Esophagus (tissue), 2 donors: ENCODE measurements around the gene PIK3R2. TPM values are rescaled to one million over a fixed set of nuclear protein-coding genes. Genes with fewer than 3 reads are reported as not detected.
"Not testable (repeated sequence)": the region's sequence is repeated elsewhere in the genome, so short reads cannot be mapped to it uniquely, and the experiment has no call there.

ENCODE experiments used
- H3K27ac ChIP-seq, 2 donors: one replicate each; pipeline ENCODE4 v1.5.1; 2013; ENCODE audit warnings: low read depth in 2 of 2, mild to moderate bottlenecking in 2 of 2, inconsistent platforms in 1 of 2, low read length in 1 of 2, moderate library complexity in 1 of 2
- H3K27me3 ChIP-seq, 2 donors: one replicate each; pipeline ENCODE4 v1.6.1; 2013; ENCODE audit warnings: low read length in 2 of 2, control low read depth in 1 of 2, mild to moderate bottlenecking in 1 of 2; ENCODE audit not compliant: insufficient read depth in 2 of 2, control insufficient read depth in 1 of 2
- H3K36me3 ChIP-seq, 2 donors: one replicate each; pipeline ENCODE4 v1.6.1; 2013; ENCODE audit warnings: low read length in 1 of 2; ENCODE audit not compliant: control insufficient read depth in 2 of 2, insufficient read depth in 2 of 2
- H3K4me1 ChIP-seq, 2 donors: one replicate each; pipeline ENCODE4 v1.6.1; 2013; ENCODE audit warnings: low read length in 1 of 2; ENCODE audit not compliant: control insufficient read depth in 2 of 2, insufficient read depth in 2 of 2
- H3K4me3 ChIP-seq, 2 donors: one replicate each; pipeline ENCODE4 v1.5.1; 2013; ENCODE audit warnings: low read length in 2 of 2, mild to moderate bottlenecking in 2 of 2, low read depth in 1 of 2, moderate library complexity in 1 of 2
- H3K9me3 ChIP-seq, 2 donors: one replicate each; pipeline ENCODE4 v1.6.1; 2013; ENCODE audit warnings: mild to moderate bottlenecking in 2 of 2, low read depth in 1 of 2, low read length in 1 of 2, moderate library complexity in 1 of 2; ENCODE audit not compliant: control insufficient read depth in 2 of 2, insufficient read depth in 1 of 2
- WGBS, 2 donors: extraction: QIAGEN DNeasy Blood & Tissue Kit; methylation state at CpG; one replicate each; pipeline ENCODE4 v1.1.7; 2013; 5-methylcytosine and 5-hydroxymethylcytosine counted together
- polyA plus RNA-seq, 2 donors: library from polyadenylated mRNA; stranded (reverse); fragments of 200-250 nt; gene quantifications; one replicate each; pipeline ENCODE4 v1.2.3, GENCODE V29; 2013
- donor health status: healthy with polysubstance abuse.
- donor health status: Bipolar disorder and iron deficiency.

PIK3R2 gene
- polyA plus RNA-seq: 10 to 100 TPM in 1 of 2 donors, 1 to 10 TPM in 1; 8.1 to 10.6 TPM

- peaks cover 7 to 28% of the 10 kb centered on the region in 2 donors for H3K4me1 ChIP-seq
- H3K9me3 ChIP-seq: no peaks in the 10 kb centered on the region
- no peaks in the 10 kb centered on the region for H3K36me3 ChIP-seq
- H3K27ac ChIP-seq: peak within 1 kb of the TSS; percentile 87 to 91
- WGBS, 2 donors: 0 to 1% methylated on average over 82 to 86 of the region's 86 CpGs
- no peaks in the 10 kb centered on the region for H3K27me3 ChIP-seq
- H3K4me3 ChIP-seq: peak within 1 kb of the TSS; percentile 72 to 90
These were observed at the start of gene PIK3R2 for GRCh38 chr19:18152817-18153555. Gene PIK3R2, plus strand, starts transcription at chr19:18153163. Its CDS starts 2,717 bp downstream, at chr19:18155880.

- no peak overlapping the region for H3K27ac ChIP-seq
- H3K4me3 ChIP-seq: peak overlapping the region in 1 of 2 donors; percentile 35
- 65 to 69% methylated on average over 5 of the region's 5 CpGs for WGBS, 2 donors
These were observed 48.2 kb upstream of the PIK3R2 start for GRCh38 chr19:18104793-18105131.

GRCh38 chr19:18105259-18105658 lies 47.7 kb upstream of the PIK3R2 start:
- not testable (repeated sequence) for H3K4me3 ChIP-seq, H3K27me3 ChIP-seq, H3K36me3 ChIP-seq, H3K9me3 ChIP-seq, H3K27ac ChIP-seq
- 73 to 84% methylated on average over 7 of the region's 7 CpGs for WGBS, 2 donors
- H3K4me1 ChIP-seq: peaks cover 5 to 14% of the 10 kb centered on the region in 2 donors

More at GRCh38 chr19:18104793-18105131, 48.2 kb upstream of the PIK3R2 start:
- Histone ChIP-seq H3K9me3 (no peaks in the 10 kb centered on the region), H3K27me3 (no peaks in the 10 kb centered on the region), H3K36me3 (no peaks in the 10 kb centered on the region), H3K4me1 (peaks cover 5 to 13% of the 10 kb centered on the region in 2 donors)

DNA sequence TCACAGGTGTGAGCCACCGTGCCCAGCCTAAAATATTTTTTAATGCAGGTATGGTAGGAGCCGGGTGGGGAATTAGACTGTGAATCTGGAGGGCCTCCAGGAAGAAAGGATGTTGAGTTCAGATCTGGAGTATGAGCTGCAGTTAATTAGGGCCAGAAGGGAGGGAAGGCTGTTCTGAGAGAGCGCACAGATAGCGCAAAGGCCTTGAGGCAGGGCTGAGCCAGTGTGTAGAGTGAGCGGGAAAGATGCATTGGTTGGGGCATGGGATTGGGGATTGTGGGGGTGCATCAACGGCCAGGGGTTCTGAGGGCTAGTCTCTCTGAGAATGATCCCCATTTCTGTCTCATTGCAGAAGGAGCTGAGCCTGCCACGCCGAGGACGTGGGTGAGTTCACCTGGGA lies 45.7 kb upstream of the PIK3R2 start:
- H3K4me1 ChIP-seq: peaks cover 11 to 22% of the 10 kb centered on the region in 2 donors
- no peak overlapping the region for H3K4me3 ChIP-seq
- H3K27me3 ChIP-seq: no peaks in the 10 kb centered on the region
- H3K9me3 ChIP-seq: no peaks in the 10 kb centered on the region
- no peak overlapping the region for H3K27ac ChIP-seq
- WGBS, 2 donors: 84 to 90% methylated on average over 9 of the region's 9 CpGs
- no peaks in the 10 kb centered on the region for H3K36me3 ChIP-seq

- WGBS, 2 donors: 59 to 76% methylated on average over 2 of the region's 2 CpGs
These were observed 44.1 kb upstream of the PIK3R2 start for GRCh38 chr19:18108897-18109296.

DNA sequence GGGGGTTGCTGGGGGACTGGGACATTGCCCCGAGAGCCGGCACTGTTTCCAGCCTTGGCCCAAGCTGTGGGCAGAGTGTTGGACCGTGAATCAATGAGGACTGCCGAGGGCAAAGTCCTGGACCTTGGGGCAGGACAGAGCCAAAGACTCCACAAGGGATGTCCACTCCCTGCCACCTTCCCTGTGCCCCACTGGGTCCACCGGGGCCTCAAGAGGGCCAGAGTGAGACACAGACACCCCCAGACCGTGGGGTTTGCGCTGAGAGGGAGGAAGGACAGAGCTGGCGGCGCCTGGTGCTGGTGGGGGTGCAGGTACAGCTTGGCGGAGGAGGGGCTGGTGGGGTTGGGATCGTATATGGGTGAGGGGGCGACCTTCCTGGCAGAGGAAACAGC lies 43.6 kb upstream of the PIK3R2 start:
- Histone ChIP-seq H3K36me3 (no peaks in the 10 kb centered on the region), H3K4me1 (peaks cover 11 to 18% of the 10 kb centered on the region in 2 donors), H3K9me3 (no peaks in the 10 kb centered on the region), H3K27me3 (no peaks in the 10 kb centered on the region), H3K4me3 (peak overlapping the region; percentile 72 to 74), H3K27ac (no peak overlapping the region)
- 53 to 66% methylated on average over 11 to 12 of the region's 12 CpGs for WGBS, 2 donors

More at GRCh38 chr19:18108897-18109296, 44.1 kb upstream of the PIK3R2 start:
- Histone ChIP-seq H3K4me1 (peaks cover 11 to 19% of the 10 kb centered on the region in 2 donors), H3K4me3 (no peak overlapping the region), H3K9me3 (no peaks in the 10 kb centered on the region), H3K27me3 (no peaks in the 10 kb centered on the region), H3K27ac (no peak overlapping the region), H3K36me3 (no peaks in the 10 kb centered on the region)

GRCh38 chr19:18109733-18110608 lies 43.0 kb upstream of the PIK3R2 start:
- 0 to 2% methylated on average over 31 to 92 of the region's 92 CpGs for WGBS, 2 donors
- H3K4me1 ChIP-seq: peaks cover 6 to 12% of the 10 kb centered on the region in 2 donors

GRCh38 chr19:18110609-18111232 lies 42.2 kb upstream of the PIK3R2 start:
- H3K4me1 ChIP-seq: peaks cover 6 to 12% of the 10 kb centered on the region in 2 donors
- peak overlapping the region in 1 of 2 donors; percentile 11 for H3K27ac ChIP-seq
- WGBS, 2 donors: 25 to 33% methylated on average over 21 to 22 of the region's 22 CpGs
- H3K36me3 ChIP-seq: no peaks in the 10 kb centered on the region
- no peaks in the 10 kb centered on the region for H3K9me3 ChIP-seq
- H3K4me3 ChIP-seq: peak overlapping the region; percentile 72 to 74
- H3K27me3 ChIP-seq: no peaks in the 10 kb centered on the region

More at GRCh38 chr19:18109733-18110608, 43.0 kb upstream of the PIK3R2 start:
- H3K27ac ChIP-seq: peak overlapping the region; percentile 27 to 30
- H3K27me3 ChIP-seq: no peaks in the 10 kb centered on the region
- no peaks in the 10 kb centered on the region for H3K9me3 ChIP-seq
- H3K4me3 ChIP-seq: peak overlapping the region; percentile 72 to 74
- H3K36me3 ChIP-seq: no peaks in the 10 kb centered on the region

GRCh38 chr19:18112989-18113478 lies 39.9 kb upstream of the PIK3R2 start:
- no peak overlapping the region for H3K27ac ChIP-seq
- WGBS, 2 donors: 33 to 37% methylated on average over 9 of the region's 9 CpGs
- H3K36me3 ChIP-seq: no peaks in the 10 kb centered on the region

More at GRCh38 chr19:18112989-18113478, 39.9 kb upstream of the PIK3R2 start:
- Histone ChIP-seq H3K4me3 (no peak overlapping the region), H3K9me3 (no peaks in the 10 kb centered on the region), H3K27me3 (no peaks in the 10 kb centered on the region), H3K4me1 (peaks cover 6 to 15% of the 10 kb centered on the region in 2 donors)
